Prostate gland (tissue), 2 donors: ENCODE data around the gene TNPO3.

Experiments
- CTCF ChIP-seq, 4 experiments: fragments of 200-600 bp in 2 of 4; fragments of 450-650 bp in 2 of 4; sonication (generic) in 2 of 4; IDR thresholded peaks; 1 replicate in 3 of 4; 2 replicates in 1 of 4; pipeline ENCODE4 v1.5.1; 2016 to 2019; ENCODE audit warnings: antibody characterized with exemption in 4 of 4, mild to moderate bottlenecking in 2 of 4, moderate library complexity in 2 of 4
- POLR2AphosphoS5 ChIP-seq: sonication (generic); formaldehyde crosslinking; IDR thresholded peaks from one replicate; pipeline ENCODE4 v1.6.1; 2017; ENCODE audit warnings: antibody characterized with exemption

DNA sequence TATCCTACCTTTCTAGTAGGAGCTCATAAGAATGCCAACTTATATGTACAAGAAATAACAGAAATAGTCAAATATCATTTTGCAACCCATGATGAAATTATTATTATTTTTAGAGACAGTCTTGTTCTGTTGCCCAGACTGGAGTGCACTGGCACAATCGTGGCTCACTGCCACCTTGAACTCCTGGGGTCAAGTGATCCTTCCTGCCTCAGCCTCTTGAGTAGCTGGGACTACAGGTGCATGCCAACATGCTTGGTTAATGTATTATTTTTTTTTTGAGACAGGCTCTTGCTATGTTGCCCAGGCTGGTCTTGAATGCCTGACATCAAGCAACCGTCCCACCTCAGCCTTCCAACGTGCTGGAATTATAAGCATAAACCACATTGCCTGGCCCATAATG is 44.8 kb downstream of the TNPO3 start:
- TF ChIP-seq CTCF (IDR thresholded peaks at IDR 0.05), result no peak
- TF ChIP-seq POLR2AphosphoS5, result no peak
